ENCODE data around the gene GARIN1A.

Gene GARIN1A

GRCh38 chr7:128697302-128697905 is 25.3 kb downstream of the GARIN1A start:
- no peak for TF ChIP-seq POLR2A (IDR thresholded peaks at IDR 0.05; ENCODE audit: low read length)
- TF ChIP-seq GATA1 (IDR thresholded peaks at IDR 0.05; ENCODE audit: low read depth, low read length) = no peak
- DNase-seq = peak; percentile 58 to 74

GRCh38 chr7:128699196-128699712 is 27.2 kb downstream of the GARIN1A start:
- TF ChIP-seq POLR2A (IDR thresholded peaks at IDR 0.05; ENCODE audit: low read length) = no peak
- no peak for TF ChIP-seq GATA1 (IDR thresholded peaks at IDR 0.05; ENCODE audit: low read depth, low read length)

GRCh38 chr7:128699895-128700294 is 27.8 kb downstream of the GARIN1A start:
- DNase-seq = no peak
- TF ChIP-seq GATA1 (IDR thresholded peaks at IDR 0.05; ENCODE audit: low read depth, low read length) (no peak), POLR2A (IDR thresholded peaks at IDR 0.05; ENCODE audit: low read length) (no peak)

More at GRCh38 chr7:128699196-128699712, 27.2 kb downstream of the GARIN1A start:
- DNase-seq = no peak

GRCh38 chr7:128701062-128701785 is 29.1 kb downstream of the GARIN1A start:
- TF ChIP-seq GATA1 (IDR thresholded peaks at IDR 0.05; ENCODE audit: low read depth, low read length) (no peak), POLR2A (IDR thresholded peaks at IDR 0.05; ENCODE audit: low read length) (no peak)

GRCh38 chr7:128703609-128704241 is 31.6 kb downstream of the GARIN1A start:
- DNase-seq = no peak

More at GRCh38 chr7:128701062-128701785, 29.1 kb downstream of the GARIN1A start:
- no peak for DNase-seq

GRCh38 chr7:128705891-128706333 is 33.8 kb downstream of the GARIN1A start:
- DNase-seq = no peak
- no peak for TF ChIP-seq POLR2A (IDR thresholded peaks at IDR 0.05; ENCODE audit: low read length)
- no peak for TF ChIP-seq GATA1 (IDR thresholded peaks at IDR 0.05; ENCODE audit: low read depth, low read length)

More at GRCh38 chr7:128703609-128704241, 31.6 kb downstream of the GARIN1A start:
- no peak for TF ChIP-seq POLR2A (IDR thresholded peaks at IDR 0.05; ENCODE audit: low read length)

- TF ChIP-seq GATA1 (IDR thresholded peaks at IDR 0.05; ENCODE audit: low read depth, low read length) (no peak), POLR2A (IDR thresholded peaks at IDR 0.05; ENCODE audit: low read length) (no peak)
- no peak for DNase-seq
These were observed 35.7 kb downstream of the GARIN1A start for GRCh38 chr7:128707752-128708151.

- no peak for DNase-seq
- no peak for TF ChIP-seq POLR2A (IDR thresholded peaks at IDR 0.05; ENCODE audit: low read length)
- TF ChIP-seq GATA1 (IDR thresholded peaks at IDR 0.05; ENCODE audit: low read depth, low read length) = no peak
These were observed 36.1 kb downstream of the GARIN1A start for GRCh38 chr7:128708235-128708634.

- no peak for DNase-seq
- no peak for TF ChIP-seq POLR2A (IDR thresholded peaks at IDR 0.05; ENCODE audit: low read length)
- TF ChIP-seq GATA1 (IDR thresholded peaks at IDR 0.05; ENCODE audit: low read depth, low read length) = no peak
These were observed 36.7 kb downstream of the GARIN1A start for GRCh38 chr7:128708824-128709223.

- no peak for DNase-seq
- TF ChIP-seq GATA1 (IDR thresholded peaks at IDR 0.05; ENCODE audit: low read depth, low read length) (no peak), POLR2A (IDR thresholded peaks at IDR 0.05; ENCODE audit: low read length) (no peak)
These were observed 38.4 kb downstream of the GARIN1A start for GRCh38 chr7:128710481-128710880.

GRCh38 chr7:128713794-128714193 is 41.7 kb downstream of the GARIN1A start:
- TF ChIP-seq GATA1 (IDR thresholded peaks at IDR 0.05; ENCODE audit: low read depth, low read length) (no peak), POLR2A (IDR thresholded peaks at IDR 0.05; ENCODE audit: low read length) (no peak)
- no peak for DNase-seq

- no peak for DNase-seq
- no peak for TF ChIP-seq GATA1 (IDR thresholded peaks at IDR 0.05; ENCODE audit: low read depth, low read length)
- TF ChIP-seq POLR2A (IDR thresholded peaks at IDR 0.05; ENCODE audit: low read length) = no peak
These were observed 42.8 kb downstream of the GARIN1A start for GRCh38 chr7:128714701-128715495.

- DNase-seq = no peak
- no peak for TF ChIP-seq POLR2A (IDR thresholded peaks at IDR 0.05; ENCODE audit: low read length)
- no peak for TF ChIP-seq GATA1 (IDR thresholded peaks at IDR 0.05; ENCODE audit: low read depth, low read length)
These were observed 47.0 kb downstream of the GARIN1A start for GRCh38 chr7:128718967-128719642.

All from erythroblast (primary cell).